WERI-Rb-1 (cell line): Measurements from ENCODE around the gene MYBBP1A.

Source experiments
- DNase-seq: peaks from one replicate; pipeline ENCODE4 v3.0.0-alpha.2; 2020
- H3K27ac ChIP-seq: fragments of 250-450 bp; sonication (Bioruptor Pico); 2 replicates; pipeline ENCODE4 v1.5.1; 2020; ENCODE audit warnings: mild to moderate bottlenecking, moderate library complexity
- H3K27me3 ChIP-seq: fragments of 250-450 bp; sonication (Bioruptor Pico); 2 replicates; pipeline ENCODE4 v1.5.1; 2021; ENCODE audit warnings: mild to moderate bottlenecking, low read depth, moderate library complexity; ENCODE audit not compliant: insufficient read depth, severe bottlenecking
- H3K36me3 ChIP-seq: fragments of 250-450 bp; sonication (Bioruptor Pico); 2 replicates; pipeline ENCODE4 v1.5.1; 2020; ENCODE audit warnings: mild to moderate bottlenecking, moderate library complexity
- H3K4me3 ChIP-seq: 2 replicates; pipeline ENCODE4 v1.5.1; 2011; ENCODE audit warnings: low read depth, mild to moderate bottlenecking, control low read depth, low read length
- H3K9me3 ChIP-seq: fragments of 250-450 bp; sonication (Bioruptor Pico); 2 replicates; pipeline ENCODE4 v1.5.1; 2021; ENCODE audit warnings: mild to moderate bottlenecking, moderate library complexity; ENCODE audit not compliant: severe bottlenecking
- TF ChIP-seq, protein P1 (sequence below): IDR thresholded peaks from 2 replicates; pipeline ENCODE4 v1.5.1; 2011; ENCODE audit warnings: low read depth, mild to moderate bottlenecking, control low read depth, inconsistent platforms, low read length

MYBBP1A gene

GRCh38 chr17:4504188-4504587 is 51.0 kb downstream of the MYBBP1A start:
- DNase-seq: no peak
- no peaks in the 10 kb centered on the region for H3K9me3 ChIP-seq
- no peak overlapping the region for H3K27ac ChIP-seq
- no peaks in the 10 kb centered on the region for H3K36me3 ChIP-seq
- no peaks in the 10 kb centered on the region for H3K27me3 ChIP-seq
- H3K4me3 ChIP-seq: no peak overlapping the region
- TF ChIP-seq, protein P1, sequence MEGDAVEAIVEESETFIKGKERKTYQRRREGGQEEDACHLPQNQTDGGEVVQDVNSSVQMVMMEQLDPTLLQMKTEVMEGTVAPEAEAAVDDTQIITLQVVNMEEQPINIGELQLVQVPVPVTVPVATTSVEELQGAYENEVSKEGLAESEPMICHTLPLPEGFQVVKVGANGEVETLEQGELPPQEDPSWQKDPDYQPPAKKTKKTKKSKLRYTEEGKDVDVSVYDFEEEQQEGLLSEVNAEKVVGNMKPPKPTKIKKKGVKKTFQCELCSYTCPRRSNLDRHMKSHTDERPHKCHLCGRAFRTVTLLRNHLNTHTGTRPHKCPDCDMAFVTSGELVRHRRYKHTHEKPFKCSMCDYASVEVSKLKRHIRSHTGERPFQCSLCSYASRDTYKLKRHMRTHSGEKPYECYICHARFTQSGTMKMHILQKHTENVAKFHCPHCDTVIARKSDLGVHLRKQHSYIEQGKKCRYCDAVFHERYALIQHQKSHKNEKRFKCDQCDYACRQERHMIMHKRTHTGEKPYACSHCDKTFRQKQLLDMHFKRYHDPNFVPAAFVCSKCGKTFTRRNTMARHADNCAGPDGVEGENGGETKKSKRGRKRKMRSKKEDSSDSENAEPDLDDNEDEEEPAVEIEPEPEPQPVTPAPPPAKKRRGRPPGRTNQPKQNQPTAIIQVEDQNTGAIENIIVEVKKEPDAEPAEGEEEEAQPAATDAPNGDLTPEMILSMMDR: no peak

DNA sequence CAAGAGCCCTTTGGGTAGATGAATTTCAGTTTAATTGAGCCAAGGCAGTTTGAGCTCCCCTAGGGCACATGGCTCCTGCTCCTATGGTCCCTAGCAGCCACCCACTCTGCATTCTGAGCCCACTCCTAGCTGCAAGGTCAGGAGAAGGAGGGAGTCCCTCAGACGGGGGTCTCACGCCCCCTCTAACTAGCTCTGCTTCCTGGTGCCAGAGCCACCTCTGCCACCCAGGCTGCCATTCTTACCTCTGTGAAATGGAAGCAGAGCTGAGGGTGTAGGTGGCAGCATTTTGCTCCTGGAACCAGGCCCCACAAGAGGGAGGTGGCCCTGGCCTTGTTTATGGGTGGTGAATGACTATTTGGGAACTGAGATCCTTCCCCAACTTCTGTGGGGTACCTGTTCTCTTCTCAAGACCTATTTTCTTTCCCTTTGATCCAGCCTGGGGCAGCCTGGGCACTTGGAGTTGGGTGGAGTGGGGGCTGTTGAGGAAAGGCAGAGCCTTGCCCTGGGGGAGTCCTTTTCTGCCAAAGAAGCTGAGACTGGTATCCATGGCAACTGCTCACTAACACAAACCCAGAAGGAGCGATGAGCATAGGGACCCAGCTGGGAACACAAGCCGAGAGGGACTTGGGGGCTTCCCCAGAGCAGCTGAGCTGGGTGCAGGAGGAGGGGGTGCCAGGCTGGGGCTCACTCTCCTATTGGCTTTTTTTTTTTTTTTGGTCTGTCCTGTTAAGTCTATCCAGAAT is 51.7 kb downstream of the MYBBP1A start:
- no peak overlapping the region for H3K4me3 ChIP-seq
- H3K27ac ChIP-seq: no peak overlapping the region
- H3K36me3 ChIP-seq: no peaks in the 10 kb centered on the region
- H3K27me3 ChIP-seq: no peaks in the 10 kb centered on the region
- no peaks in the 10 kb centered on the region for H3K9me3 ChIP-seq
- DNase-seq: no peak
- TF ChIP-seq, protein P1: no peak

- Histone ChIP-seq H3K36me3 (no peaks in the 10 kb centered on the region), H3K27me3 (no peaks in the 10 kb centered on the region)
Measured at GRCh38 chr17:4502466-4503154, 52.6 kb downstream of the MYBBP1A start.

DNA sequence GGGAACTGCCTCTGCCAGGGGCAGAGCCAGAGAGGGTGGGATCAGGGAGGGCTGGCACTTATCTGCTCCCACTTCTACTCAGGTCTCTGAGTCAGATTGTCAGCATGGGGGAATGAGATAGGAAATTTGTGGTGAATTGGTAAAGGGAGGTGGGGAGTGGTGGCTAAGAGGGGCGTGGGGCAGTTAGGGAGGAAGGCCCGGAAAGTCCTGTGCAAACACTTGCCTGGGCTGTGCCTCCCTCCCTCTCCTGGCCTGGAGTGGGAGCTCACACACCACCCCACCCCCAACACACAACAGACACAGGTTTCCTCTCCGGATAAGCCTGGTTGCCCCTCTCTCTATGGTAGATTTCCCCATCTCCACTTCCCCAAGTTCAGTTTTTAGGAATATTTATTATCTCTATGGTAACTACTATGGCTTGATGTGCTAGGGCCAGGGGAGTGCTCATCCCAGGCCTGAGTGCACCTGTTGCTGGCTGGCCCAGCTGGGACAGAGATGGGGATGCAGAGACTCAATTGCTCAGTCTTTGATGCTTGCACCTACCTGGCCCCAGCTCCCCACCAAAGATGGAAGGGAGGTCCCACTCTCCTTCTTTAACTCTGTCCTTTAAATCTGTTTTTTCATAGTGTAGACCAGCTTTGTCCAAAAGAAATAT is 53.8 kb downstream of the MYBBP1A start:
- H3K27me3 ChIP-seq: no peaks in the 10 kb centered on the region
- no peaks in the 10 kb centered on the region for H3K9me3 ChIP-seq
- TF ChIP-seq, protein P1: no peak
- no peak for DNase-seq
- no peak overlapping the region for H3K4me3 ChIP-seq
- H3K36me3 ChIP-seq: no peaks in the 10 kb centered on the region
- no peak overlapping the region for H3K27ac ChIP-seq

More at GRCh38 chr17:4502466-4503154, 52.6 kb downstream of the MYBBP1A start:
- no peak for DNase-seq
- no peak overlapping the region for H3K4me3 ChIP-seq
- H3K27ac ChIP-seq: no peak overlapping the region
- no peaks in the 10 kb centered on the region for H3K9me3 ChIP-seq
- TF ChIP-seq, protein P1: no peak

DNA sequence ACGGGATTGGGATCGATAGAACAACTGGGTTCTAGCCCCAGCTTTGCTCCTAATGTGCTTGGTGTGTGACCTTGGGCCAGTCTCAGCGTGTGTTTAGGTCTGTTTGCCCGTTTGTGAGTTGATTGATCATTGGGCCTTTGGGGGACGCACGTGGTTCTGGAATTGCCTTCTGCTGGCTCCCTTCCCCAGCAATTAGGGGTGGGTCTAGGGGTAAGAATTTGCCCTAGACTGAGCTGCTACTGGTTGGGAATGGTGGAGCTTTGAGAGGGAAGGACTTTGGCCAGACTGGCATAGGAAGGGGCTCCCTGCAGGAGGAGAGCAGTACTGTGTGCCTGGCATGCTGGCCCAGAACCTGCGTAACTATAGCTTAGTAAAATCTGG is 55.0 kb downstream of the MYBBP1A start:
- no peak overlapping the region for H3K27ac ChIP-seq
- H3K9me3 ChIP-seq: no peaks in the 10 kb centered on the region
- no peak for DNase-seq
- no peaks in the 10 kb centered on the region for H3K36me3 ChIP-seq
- peak overlapping the region; percentile 67 for H3K4me3 ChIP-seq
- TF ChIP-seq, protein P1: no peak
- no peaks in the 10 kb centered on the region for H3K27me3 ChIP-seq
